K562 (cell line): ENCODE results near the gene PRSS53. TPM values are rescaled to one million over a fixed set of nuclear protein-coding genes. Genes with fewer than 3 reads are reported as not detected.

ENCODE experiments used
- ATF1 ChIP-seq, 2 experiments: fragments of 450-650 bp in 1 of 2; IDR thresholded peaks; 2 replicates each; pipeline ENCODE4 v1.6.1; 2016; ENCODE audit warnings: missing compliant biosample characterization in 1 of 2, missing genetic modification characterization in 1 of 2
- BMI1 ChIP-seq: fragments of 150-350 bp; IDR thresholded peaks from 2 replicates; pipeline ENCODE4 v1.6.1; 2014; ENCODE audit warnings: low read length
- CUX1 ChIP-seq: fragments of 200-800 bp; sonication (Bioruptor generic); IDR thresholded peaks from 2 replicates; pipeline ENCODE4 v1.6.1; 2016; ENCODE audit warnings: missing genetic modification characterization, missing compliant biosample characterization
- DNMT1 ChIP-seq: fragments of 450-650 bp; IDR thresholded peaks from 2 replicates; pipeline ENCODE4 v1.6.1; 2016; ENCODE audit warnings: antibody characterized with exemption, mild to moderate bottlenecking
- FOXM1 ChIP-seq, 2 experiments: fragments of 450-650 bp in 1 of 2; sonication (generic) in 1 of 2; formaldehyde crosslinking in 1 of 2; IDR thresholded peaks; 2 replicates each; pipeline versions ENCODE4 v1.6.1 to v1.9.0; 2017 to 2022; ENCODE audit warnings: low read depth in 2 of 2, mild to moderate bottlenecking in 2 of 2, missing genetic modification reagents in 1 of 2, moderate library complexity in 1 of 2
- HMG20B ChIP-seq: fragments of 250-450 bp; sonication (Bioruptor Pico); IDR thresholded peaks from 2 replicates; pipeline ENCODE4 v1.5.0; 2021; ENCODE audit warnings: mild to moderate bottlenecking
- JUNB ChIP-seq: fragments of 450-650 bp; formaldehyde crosslinking; conservative IDR thresholded peaks from 2 replicates; pipeline ENCODE4 v1.4.0; 2020; ENCODE audit warnings: mild to moderate bottlenecking
- MBD2 ChIP-seq: sonication (generic); IDR thresholded peaks from 2 replicates; pipeline ENCODE4 v1.6.1; 2016; ENCODE audit warnings: low read depth, borderline replicate concordance
- SIX5 ChIP-seq, 2 experiments: IDR thresholded peaks; 2 replicates each; pipeline ENCODE4 v1.6.1; 2011; ENCODE audit warnings: low read length in 2 of 2, borderline replicate concordance in 1 of 2, low read depth in 1 of 2, mild to moderate bottlenecking in 1 of 2, moderate library complexity in 1 of 2; ENCODE audit not compliant: insufficient read depth in 1 of 2
- SMAD2 ChIP-seq: fragments of 150-350 bp; IDR thresholded peaks from 2 replicates; pipeline ENCODE4 v1.6.1; 2014; ENCODE audit warnings: low read depth, mild to moderate bottlenecking, low read length
- SRF ChIP-seq, 2 experiments: fragments of 250-450, 450-650 bp in 1 of 2; sonication (Bioruptor Pico) in 1 of 2; sonication (generic) in 1 of 2; formaldehyde crosslinking; IDR thresholded peaks; 2 replicates each; pipeline versions ENCODE4 v1.5.0 to v1.5.1; 2020 to 2022; ENCODE audit warnings: mild to moderate bottlenecking in 1 of 2, missing genetic modification reagents in 1 of 2
- TSC22D4 ChIP-seq: fragments of 450-650 bp; IDR thresholded peaks from 2 replicates; pipeline ENCODE4 v1.6.1; 2016; ENCODE audit warnings: missing genetic modification characterization, missing biosample characterization, control low read depth
- ZBTB26 ChIP-seq: fragments of 450-650 bp; formaldehyde crosslinking; IDR thresholded peaks from 2 replicates; pipeline ENCODE4 v1.4.0; 2022; ENCODE audit warnings: missing genetic modification characterization
- polyA plus RNA-seq, 8 experiments: library from polyadenylated mRNA; depleted of rRNA in 4 of 8; stranded (reverse) in 5 of 8; unstranded in 3 of 8; fragments of >200 nt; fragmentation: Nextera tagmentation in 2 of 8; fragmentation: Illumina TruSeq in 1 of 8; extraction: Ambion mirVana in 2 of 8; extraction: Trizol in 1 of 8; gene quantifications; 2 replicates each; pipeline versions ENCODE4 v1.2.1 to v1.2.3, GENCODE V29; 2011 to 2014; ENCODE audit warnings: inconsistent platforms in 1 of 8, missing spikeins in 1 of 8
- total RNA-seq, 7 experiments: library from RNA; depleted of rRNA in 6 of 7; stranded (reverse); fragments of >200 nt in 6 of 7; fragmentation: Illumina TruSeq in 2 of 7; extraction: Trizol in 2 of 7; gene quantifications; 2 replicates each; pipeline versions ENCODE4 v1.2.1 to v1.2.3, GENCODE V29; 2011 to 2021; ENCODE audit warnings: low replicate concordance in 1 of 7
- TF ChIP-seq, protein P1 (sequence below): fragments of 250-450 bp; sonication (Bioruptor Pico); IDR thresholded peaks from 2 replicates; pipeline ENCODE4 v1.8.0; 2022; ENCODE audit warnings: moderate library complexity, mild to moderate bottlenecking, inconsistent platforms
- TF ChIP-seq, protein P2 (sequence below): fragments of 150-350 bp; conservative IDR thresholded peaks from 2 replicates; pipeline ENCODE4 v1.6.1; 2014; ENCODE audit warnings: low read length

PRSS53 gene
- total and polyA plus RNA-seq, 9 of the 15 experiments (the other 6 are each of a cell fraction or from before 2014, with no cell fraction given): 0.40 to 1.9 (median 0.78) TPM; not detected in 2

DNA sequence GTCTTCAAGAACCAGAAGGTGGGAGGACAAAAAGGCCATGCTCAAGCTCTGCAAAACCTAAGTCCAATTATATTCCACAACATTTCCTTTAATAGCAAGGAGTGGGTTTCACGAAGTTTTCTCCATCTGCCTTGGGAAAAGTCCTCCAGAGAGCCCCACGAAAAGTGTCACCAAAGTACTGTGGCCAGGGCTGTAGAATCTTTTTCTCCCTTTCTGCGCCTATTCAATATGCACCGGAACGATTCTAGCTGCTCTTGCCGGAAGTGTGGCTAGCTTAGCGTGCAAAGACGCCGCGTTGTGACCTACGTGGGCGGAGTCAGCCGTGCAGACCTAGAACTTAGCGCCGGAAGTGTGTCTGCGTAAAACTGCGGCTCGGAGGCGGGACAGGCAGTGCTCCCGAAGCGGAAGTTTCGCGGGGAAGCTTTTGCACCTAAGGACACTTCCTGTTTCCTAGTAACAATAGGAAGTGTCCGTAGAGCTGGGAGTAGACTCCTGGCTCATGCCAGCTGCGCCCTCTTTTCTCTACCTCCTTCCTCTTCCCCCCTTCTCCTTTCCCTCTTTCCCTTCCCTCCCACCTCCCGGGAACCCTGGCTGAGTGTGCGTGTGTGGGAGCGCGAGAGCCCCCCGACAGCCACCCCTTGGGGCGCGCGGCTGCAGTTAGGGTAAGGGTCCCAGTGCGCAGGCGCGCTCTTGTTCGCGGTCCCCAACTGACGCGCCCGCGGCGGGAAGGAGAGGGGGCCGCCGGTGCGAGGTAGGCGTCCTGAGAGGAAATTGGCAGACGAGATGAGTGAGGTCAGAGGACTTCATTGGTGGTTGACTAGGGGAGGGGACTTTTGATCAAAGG is 14.6 kb downstream of the PRSS53 start, which contains the start of the genes ZNF646 and ZNF668 (continued):
- TF ChIP-seq CUX1 (CRISPR knock-in tag) (no peak), MBD2 (peak; percentile 58), JUNB (no peak), SMAD2 (no peak), HMG20B (CRISPR knock-in tag) (no peak), BMI1 (no peak), FOXM1 (IDR thresholded peaks at IDR 0.05; ENCODE audit: low read depth) (no peak), FOXM1 (CRISPR knock-in tag; IDR thresholded peaks at IDR 0.05; ENCODE audit: low read depth) (no peak), ATF1 (CRISPR knock-in tag; IDR thresholded peaks at IDR 0.05) (peak; percentile 48; the same call in 1 of the 2 replicates), ATF1 (tag; IDR thresholded peaks at IDR 0.05) (peak; percentile 94), ZBTB26 (CRISPR knock-in tag) (peak; percentile 17; the same call in 1 of the 2 replicates), SIX5 (IDR thresholded peaks at IDR 0.05; ENCODE audit: borderline replicate concordance in 1 of 2, insufficient read depth in 1 of 2, low read depth in 1 of 2, low read length in 2 of 2) (peak; percentile 53 to 64; a peak in 2 of 4 replicates), DNMT1 (0 out of 2 replicates have a peak, but pooled peaks have one; percentile 63), SRF (CRISPR knock-in tag; IDR thresholded peaks at IDR 0.05) (no peak), TSC22D4 (tag) (no peak)
- TF ChIP-seq, protein P1, sequence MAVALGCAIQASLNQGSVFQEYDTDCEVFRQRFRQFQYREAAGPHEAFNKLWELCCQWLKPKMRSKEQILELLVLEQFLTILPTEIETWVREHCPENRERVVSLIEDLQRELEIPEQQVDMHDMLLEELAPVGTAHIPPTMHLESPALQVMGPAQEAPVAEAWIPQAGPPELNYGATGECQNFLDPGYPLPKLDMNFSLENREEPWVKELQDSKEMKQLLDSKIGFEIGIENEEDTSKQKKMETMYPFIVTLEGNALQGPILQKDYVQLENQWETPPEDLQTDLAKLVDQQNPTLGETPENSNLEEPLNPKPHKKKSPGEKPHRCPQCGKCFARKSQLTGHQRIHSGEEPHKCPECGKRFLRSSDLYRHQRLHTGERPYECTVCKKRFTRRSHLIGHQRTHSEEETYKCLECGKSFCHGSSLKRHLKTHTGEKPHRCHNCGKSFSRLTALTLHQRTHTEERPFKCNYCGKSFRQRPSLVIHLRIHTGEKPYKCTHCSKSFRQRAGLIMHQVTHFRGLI (CRISPR knock-in tag): no peak
- TF ChIP-seq, protein P2, sequence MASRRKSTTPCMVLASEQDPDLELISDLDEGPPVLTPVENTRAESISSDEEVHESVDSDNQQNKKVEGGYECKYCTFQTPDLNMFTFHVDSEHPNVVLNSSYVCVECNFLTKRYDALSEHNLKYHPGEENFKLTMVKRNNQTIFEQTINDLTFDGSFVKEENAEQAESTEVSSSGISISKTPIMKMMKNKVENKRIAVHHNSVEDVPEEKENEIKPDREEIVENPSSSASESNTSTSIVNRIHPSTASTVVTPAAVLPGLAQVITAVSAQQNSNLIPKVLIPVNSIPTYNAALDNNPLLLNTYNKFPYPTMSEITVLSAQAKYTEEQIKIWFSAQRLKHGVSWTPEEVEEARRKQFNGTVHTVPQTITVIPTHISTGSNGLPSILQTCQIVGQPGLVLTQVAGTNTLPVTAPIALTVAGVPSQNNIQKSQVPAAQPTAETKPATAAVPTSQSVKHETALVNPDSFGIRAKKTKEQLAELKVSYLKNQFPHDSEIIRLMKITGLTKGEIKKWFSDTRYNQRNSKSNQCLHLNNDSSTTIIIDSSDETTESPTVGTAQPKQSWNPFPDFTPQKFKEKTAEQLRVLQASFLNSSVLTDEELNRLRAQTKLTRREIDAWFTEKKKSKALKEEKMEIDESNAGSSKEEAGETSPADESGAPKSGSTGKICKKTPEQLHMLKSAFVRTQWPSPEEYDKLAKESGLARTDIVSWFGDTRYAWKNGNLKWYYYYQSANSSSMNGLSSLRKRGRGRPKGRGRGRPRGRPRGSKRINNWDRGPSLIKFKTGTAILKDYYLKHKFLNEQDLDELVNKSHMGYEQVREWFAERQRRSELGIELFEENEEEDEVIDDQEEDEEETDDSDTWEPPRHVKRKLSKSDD: no peak
